Measurements from ENCODE around the gene CFAP251.

The CFAP251 gene

DNA sequence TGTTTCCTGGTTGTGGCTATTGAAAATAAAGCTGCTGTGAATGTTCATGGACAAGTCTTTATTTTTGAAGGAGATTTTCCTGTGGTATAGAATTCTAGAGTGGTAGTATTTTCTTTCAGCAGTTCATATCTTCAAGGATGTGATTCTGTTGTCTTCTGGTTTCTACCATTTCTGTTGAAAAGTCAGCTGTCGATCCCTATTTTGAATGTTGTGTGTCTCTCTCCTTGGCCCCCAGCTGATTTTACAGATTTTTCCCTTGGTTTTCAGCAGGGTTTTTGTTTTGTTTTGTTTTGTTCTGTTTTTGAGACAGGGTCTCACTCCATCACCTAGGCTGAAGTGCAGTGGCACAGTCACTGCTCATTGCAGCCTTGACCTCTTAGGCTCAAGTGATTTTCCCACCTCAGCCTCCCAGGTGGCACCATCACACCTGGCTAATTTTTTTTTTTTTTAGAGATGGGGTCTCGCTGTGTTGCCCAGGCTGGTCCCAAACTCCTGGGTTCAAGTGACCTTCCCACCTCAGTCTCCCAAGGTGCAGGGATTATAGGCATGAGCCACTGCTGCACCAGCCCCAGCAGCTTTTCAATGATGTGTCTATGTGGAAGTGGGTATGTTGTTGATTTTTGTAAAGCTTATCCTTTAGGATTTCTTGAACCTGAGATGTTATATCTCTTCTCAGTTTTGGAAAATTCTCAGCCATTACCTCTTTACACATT lies 28.1 kb downstream of the CFAP251 start:
- no peak for DNase-seq

- no peak for DNase-seq
These were observed 29.6 kb downstream of the CFAP251 start for GRCh38 chr12:121947981-121948380.

GRCh38 chr12:121949648-121950397 lies 31.4 kb downstream of the CFAP251 start:
- no peak for DNase-seq

DNA sequence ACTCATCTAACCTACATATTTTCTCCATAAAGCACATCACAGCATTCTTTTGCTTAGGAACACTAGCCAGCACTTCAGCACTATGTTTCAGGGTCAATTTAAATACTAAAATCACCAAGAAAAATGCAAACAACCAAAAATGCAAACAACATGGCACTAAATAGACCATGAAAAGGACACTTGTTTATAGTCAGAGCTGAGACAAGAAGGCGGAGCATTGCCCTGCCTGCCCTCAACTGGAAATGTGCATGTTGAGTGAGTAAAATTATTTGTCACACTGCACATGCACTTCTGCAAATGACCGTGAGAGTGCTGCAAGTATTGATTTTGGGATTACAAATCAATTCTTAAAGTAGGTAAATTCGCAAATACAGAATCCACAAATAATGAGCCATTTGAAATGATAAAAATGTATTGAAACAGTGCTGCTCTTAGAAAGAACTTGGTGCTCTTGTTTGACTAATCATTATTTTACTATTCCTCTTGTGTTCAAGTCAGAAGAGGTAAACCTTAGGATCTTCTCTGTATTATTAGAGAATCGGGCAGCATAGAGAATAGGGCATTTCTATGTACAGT lies 34.8 kb downstream of the CFAP251 start:
- DNase-seq = no peak

- DNase-seq = no peak
These were observed 35.3 kb downstream of the CFAP251 start for GRCh38 chr12:121953695-121954094.

- DNase-seq = no peak
These were observed 37.2 kb downstream of the CFAP251 start for GRCh38 chr12:121955258-121956237.

- no peak for DNase-seq
These were observed 39.6 kb downstream of the CFAP251 start for GRCh38 chr12:121957861-121958515.

DNA sequence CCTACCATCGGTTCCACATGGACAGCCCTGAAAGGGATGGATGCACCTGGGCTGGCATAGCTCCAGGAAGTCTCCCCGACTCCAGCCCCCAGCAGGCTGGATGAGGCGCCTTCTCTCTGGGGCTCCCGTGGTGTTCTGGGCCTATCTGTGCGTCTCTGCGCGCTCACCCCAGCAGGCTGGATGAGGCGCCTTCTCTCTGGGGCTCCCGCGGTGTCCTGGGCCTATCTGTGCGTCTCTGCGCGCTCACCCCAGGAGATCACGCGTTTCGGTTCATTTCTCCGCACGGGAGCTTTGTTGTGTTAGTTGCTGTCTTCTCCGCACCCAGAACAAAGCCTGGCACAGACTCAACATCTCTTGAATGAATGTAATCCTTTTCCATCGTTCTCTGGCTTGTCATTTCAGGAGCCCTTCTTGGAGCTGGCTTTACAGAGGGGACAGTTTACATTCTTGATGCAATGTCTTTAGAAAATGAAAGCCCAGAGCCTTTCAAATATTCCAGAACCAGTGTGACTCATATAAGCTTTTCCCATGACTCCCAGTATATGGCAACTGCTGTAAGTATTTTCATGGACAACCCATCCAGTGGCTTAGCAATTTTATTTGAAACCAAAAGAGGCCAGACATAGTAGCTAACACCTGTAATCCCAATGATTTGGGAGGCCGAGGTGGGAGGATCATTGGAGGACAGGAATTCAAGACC lies 40.3 kb downstream of the CFAP251 start:
- DNase-seq = no peak

DNA sequence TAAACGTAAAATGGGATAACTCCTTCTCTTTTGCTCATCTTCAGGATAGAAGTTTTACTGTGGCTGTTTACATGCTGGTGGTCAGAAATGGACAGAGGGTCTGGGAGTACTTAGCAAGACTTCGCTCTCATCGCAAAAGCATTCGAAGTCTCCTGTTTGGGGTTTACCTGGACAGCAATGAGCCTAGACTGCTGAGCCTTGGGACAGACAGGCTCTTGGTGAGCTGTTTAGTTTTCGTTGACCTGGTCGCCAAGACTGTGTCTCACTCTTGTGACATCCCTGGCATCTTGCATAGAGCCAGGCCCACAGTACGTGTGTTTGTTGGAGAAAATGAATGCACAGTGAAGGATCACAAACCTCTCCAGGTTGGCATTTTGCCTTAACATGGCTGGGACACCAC lies 42.1 kb downstream of the CFAP251 start:
- DNase-seq = no peak

GRCh38 chr12:121961195-121961879 lies 42.9 kb downstream of the CFAP251 start:
- DNase-seq = no peak

GRCh38 chr12:121963341-121964018 lies 45.1 kb downstream of the CFAP251 start:
- no peak for DNase-seq

DNA sequence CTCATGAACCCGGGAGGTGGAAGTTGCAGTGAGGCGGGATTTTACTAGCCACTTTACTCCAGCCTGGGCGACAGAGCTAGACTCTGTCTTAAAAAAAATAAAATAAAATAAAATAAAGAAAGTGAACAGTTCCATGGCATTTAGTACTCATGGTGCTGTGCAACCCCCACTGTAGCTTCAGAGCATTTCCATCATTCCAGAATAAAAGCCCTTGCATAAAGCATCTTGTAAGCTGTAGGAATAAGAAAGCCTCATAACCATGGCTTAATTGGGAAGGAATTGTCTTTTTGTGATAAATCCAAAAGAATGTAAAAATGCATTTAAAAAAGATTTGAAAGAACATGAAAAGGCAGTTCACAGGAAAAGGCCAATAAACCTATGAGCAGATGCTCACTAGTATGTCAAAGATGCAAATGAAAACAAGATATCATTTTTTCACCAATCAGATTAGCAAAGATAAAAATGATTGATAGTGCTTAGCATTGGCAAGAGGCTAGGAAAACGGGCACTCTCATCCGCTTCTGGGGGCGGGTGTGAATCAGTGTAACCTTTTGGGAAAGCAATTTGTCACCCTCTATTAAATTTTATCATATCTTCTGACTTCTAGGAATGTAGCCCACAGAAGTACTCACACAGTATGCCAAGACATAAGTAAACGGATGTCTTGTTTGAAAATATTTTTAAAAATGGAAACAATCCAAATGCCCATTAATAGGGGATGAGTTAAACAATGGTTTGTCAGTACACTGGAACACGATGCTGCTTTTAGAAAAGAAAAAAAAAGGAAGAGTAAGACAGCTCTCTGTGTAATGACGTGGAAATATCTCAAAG lies 46.6 kb downstream of the CFAP251 start:
- DNase-seq = no peak

DNA sequence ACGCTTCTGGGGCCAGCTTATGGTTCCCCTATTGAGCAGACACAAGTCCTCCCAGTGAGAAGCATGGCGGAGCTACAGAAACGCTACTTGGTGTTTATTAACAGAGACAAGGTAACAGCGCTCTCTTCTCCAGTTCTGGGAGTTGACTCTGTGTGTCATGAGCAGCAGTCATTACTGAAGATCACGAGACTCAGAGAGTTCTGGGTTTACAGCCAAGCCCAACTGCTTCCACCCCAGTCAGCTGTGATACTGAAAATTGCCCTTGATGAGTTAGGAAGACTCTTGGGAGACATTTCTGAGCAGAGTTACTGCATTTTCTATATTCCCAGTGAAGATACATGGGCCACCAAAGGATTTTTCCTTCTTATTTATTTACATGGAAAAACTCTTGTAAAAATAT lies 48.6 kb downstream of the CFAP251 start:
- no peak for DNase-seq

DNA sequence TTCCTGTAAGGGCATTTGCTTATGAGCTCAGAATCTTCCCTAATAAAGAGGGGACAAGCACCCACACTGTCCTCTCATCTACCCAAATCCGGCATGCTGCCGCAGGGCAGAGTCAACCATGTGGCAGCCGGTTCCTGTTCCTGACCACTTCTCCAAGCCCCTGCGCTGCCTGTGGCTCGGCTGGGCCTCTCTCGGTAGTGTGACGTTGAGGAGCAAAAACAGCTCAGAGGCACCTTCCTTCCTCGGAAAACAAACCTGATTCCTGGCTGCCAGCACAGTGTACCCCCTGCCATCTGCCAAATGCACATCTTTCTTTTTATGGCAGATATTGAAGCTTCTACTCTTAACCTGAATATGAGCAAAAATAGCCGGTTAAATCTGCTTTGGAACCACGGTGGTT lies 50.5 kb downstream of the CFAP251 start:
- DNase-seq = no peak

GRCh38 chr12:121969726-121970125 lies 51.3 kb downstream of the CFAP251 start:
- no peak for DNase-seq

DNA sequence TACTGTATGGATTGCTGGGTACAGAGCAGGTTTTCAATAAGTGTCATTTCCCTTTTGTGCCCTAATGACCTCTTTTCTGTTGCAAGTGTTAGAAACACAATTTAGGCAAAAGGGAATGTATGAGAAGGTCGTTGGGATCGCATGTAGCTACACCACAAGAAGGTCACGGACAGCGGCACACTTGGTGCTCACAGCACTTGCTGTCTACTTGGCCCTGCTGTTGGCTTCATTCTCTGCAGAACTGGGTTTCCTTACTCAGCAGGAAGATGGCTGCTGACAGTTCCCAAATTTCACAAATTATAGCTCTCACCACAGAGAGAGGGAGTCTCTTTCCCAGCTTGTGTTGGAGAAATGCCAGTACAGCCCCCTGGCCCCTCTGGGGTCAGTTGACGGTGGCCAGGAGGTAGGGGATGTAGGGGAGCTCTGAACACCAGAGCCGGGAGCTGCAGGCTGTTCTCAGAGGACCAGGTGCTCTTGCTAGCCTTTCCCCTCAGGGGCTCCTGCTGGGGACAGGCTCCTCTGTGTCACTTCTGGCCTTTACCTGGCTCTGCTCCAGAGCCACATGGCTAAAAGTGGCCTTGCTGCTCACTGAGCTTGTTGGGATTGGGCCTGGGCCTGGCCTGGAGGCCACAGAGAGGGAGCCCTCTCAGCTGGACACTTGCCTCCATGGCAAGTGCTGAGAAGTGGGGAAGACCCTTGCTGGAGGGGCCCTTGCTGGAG lies 52.3 kb downstream of the CFAP251 start:
- no peak for DNase-seq

DNA sequence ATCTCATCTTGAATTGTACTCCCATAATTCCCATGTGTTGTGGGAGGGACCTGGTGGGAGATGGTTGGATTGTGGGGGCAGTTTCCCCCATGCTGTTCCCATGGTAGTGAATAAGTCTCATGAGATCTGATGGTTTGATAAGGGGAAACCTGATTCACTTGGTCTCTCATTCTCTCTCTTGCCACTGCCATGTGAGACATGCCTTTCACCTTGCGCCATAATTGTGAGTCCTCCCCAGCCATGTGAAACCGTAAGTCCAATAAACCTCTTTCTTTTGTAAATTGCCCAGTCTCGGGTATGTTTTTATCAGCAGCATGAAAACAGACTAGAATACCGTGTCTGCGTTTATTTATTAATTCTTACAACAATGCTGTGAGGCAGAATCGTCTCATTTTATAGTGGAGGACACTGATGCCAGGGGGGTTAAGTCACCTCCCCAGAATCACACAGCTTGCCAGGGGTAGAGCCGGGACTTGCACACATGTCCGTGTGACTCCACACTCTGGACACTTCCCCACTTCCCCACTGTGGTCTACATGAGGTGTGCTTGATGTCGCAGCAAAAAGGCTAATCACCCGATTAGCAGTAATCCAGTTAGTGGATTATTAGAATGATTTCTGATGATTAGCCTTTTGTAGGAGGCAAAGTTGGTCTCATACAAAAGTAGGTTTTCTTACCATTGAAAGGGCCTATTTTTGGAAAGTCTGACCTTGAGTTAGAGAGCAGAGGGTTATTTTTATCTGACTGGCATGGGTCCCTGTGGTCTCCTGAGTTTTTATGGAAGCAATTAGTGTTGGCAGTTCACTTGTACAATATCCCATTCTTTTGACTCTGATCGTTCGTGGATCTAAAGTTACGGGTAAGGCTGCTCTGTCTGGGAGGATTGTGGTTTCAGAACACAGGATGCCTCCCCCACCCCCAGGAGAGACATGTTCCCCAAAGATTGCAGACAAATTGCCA lies 55.9 kb downstream of the CFAP251 start:
- DNase-seq = no peak

GRCh38 chr12:121975021-121975420 lies 56.6 kb downstream of the CFAP251 start:
- DNase-seq = no peak
